HFF-Myc (cell line): Measurements from ENCODE around the gene PTPN7.
A peak's percentile ranks its signal among the peaks of the same experiment; 100 is the strongest.
"Not testable (repeated sequence)": the region's sequence is repeated elsewhere in the genome, so short reads cannot be mapped to it uniquely, and the experiment has no call there.

Experiments
- DNase-seq: peaks from one replicate; pipeline ENCODE4 v3.0.0-alpha.2; 2011; ENCODE audit warnings: low read depth; ENCODE audit errors: extremely low read depth
- H3K4me3 ChIP-seq: replicated peaks from 2 replicates; pipeline ENCODE4 v1.5.1; 2011; ENCODE audit warnings: low read depth, mild to moderate bottlenecking, control low read depth, low read length
- CTCF ChIP-seq: IDR thresholded peaks from 2 replicates; pipeline ENCODE4 v1.5.1; 2012; ENCODE audit warnings: mild to moderate bottlenecking, low read depth, low read length, control low read depth; ENCODE audit errors: missing control alignments

PTPN7 gene

GRCh38 chr1:202122639-202123335 lies 37.6 kb downstream of the PTPN7 start, which contains the start of gene GPR37L1:
Gene GPR37L1 (plus strand): TSS chr1:202122917. CDS start chr1:202122964, 47 bp downstream.
- H3K4me3 ChIP-seq = no peak within 1 kb of the TSS
- no peak for DNase-seq
- TF ChIP-seq CTCF = peak; percentile 41

DNA sequence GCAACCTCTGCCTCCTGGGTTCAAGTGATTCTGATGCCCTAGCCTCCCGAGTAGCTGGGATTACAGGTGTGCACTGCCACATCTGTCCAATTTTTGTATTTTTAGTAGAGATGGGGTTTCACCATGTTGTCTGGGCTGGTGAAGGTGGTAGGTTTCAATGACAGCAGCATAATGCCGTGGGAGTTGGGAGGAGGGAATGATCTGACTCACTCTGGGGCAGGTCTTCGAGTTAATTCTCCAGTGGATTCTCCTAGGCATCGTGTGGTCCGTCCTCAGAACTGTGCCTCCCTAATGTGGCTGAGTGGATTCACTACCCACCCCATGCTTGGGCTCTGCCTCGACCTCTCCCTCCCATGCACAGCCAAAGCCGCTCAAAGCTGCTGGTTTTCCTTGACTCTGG lies 39.4 kb downstream of the PTPN7 start:
- no peak overlapping the region for H3K4me3 ChIP-seq
- DNase-seq = no peak
- no peak for TF ChIP-seq CTCF

DNA sequence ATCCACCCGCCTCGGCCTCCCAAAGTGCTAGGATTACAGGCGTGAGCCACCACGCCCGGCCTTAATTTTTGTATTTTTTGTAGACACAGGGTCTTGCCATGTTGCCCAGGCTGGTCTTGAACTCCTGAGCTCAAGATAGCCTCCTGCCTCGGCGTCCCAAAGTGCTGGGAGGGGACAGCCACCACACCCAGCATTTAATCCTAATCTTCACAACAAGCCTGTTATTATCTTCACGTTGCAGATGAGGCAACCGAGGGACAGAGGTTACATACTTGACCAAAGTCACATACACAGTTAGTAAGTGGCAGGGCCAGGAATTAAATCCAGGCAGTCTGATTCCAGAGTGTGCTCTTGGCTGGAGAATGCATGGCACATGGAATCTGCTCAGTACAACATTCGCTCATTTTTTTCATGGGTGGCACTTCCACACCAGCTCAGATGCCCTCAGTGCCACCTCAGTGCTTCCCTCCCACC lies 42.5 kb downstream of the PTPN7 start:
- DNase-seq = no peak
- no peak overlapping the region for H3K4me3 ChIP-seq
- no peak for TF ChIP-seq CTCF

DNA sequence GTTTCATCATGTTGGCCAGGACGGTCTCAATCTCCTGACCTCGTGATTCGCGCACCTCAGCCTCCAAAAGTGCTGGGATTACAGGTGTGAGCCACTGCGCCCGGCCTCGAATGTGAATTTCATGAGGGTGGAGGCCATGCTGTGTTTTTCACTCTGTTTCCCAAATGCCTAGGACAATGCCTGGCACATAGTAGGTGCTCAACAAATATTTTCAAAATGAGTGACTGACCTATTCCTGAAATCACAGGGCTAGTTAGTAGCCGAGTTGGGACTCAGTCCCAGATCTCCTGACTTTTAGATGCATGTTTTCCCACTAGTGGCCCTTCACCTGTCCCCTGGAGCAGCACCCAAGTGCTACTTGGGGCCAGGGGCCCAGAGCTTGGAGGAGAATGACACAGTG lies 44.1 kb downstream of the PTPN7 start:
- DNase-seq = no peak
- no peak overlapping the region for H3K4me3 ChIP-seq
- TF ChIP-seq CTCF = no peak

GRCh38 chr1:202113690-202114300 lies 46.6 kb downstream of the PTPN7 start:
- TF ChIP-seq CTCF = no peak
- no peak for DNase-seq

DNA sequence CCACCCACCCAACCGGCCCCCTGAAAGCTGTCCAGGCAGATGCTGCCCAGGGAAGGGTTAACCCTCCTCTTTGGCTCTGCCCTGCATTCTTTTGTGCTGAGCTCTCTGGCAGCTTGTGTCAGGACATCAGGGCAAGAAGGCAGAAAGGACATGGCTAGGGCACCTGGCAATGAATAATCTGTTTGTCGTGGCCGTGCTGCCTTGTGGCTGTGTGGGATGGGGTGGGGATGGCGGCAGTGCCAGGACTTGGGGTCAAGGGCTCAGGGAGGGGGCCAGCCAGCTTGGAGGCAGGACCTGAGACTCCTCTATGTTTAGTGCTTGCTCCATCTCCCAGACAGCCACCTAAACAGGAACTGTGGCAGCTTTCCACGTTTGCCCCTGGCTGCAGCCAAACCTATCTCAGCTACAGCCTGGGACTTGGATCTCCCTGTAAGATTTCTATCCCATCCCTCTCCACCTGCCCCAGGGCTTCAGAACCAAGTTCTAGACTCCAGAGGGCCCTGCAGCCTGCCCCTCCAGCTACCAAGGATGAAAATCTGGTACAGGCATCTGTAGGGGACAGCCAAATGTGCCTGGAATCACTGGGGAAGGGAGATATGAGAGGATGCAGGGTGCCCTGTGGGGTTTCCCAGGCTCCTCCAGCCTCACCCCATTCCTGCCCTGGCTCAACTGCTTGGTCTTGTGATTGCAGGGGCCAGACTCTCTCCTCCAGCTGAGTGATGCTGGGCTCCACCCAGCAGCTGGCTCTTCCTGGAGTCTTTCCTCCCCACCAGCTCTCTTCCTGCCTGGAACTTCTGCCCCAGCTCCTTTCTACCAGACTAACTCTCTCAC lies 47.3 kb downstream of the PTPN7 start:
- DNase-seq = no peak
- no peak overlapping the region for H3K4me3 ChIP-seq
- no peak for TF ChIP-seq CTCF

More at GRCh38 chr1:202113690-202114300, 46.6 kb downstream of the PTPN7 start:
- H3K4me3 ChIP-seq = no peak overlapping the region

GRCh38 chr1:202111589-202111988 lies 48.8 kb downstream of the PTPN7 start:
- DNase-seq, H3K4me3 ChIP-seq: not testable (repeated sequence)
